A673 (cell line): ENCODE measurements around the gene HSF2BP. TPM values are rescaled to one million over a fixed set of nuclear protein-coding genes. Genes with fewer than 3 reads are reported as not detected.
"Not testable (repeated sequence)": the region's sequence is repeated elsewhere in the genome, so short reads cannot be mapped to it uniquely, and the experiment has no call there.

ENCODE experiments used
- BruUV-seq: library from RNA; stranded (reverse); fragments of 400-500 nt; replicated peaks from 2 replicates; lab custom pipeline; 2021; lab: Mats Ljungman, UMichigan
- CTCF ChIA-PET: fragments of 300-600 bp; sonication (Branson Sonifier 250); formaldehyde crosslinking; loops from one replicate; lab custom pipeline; 2022; ENCODE audit warnings: antibody characterized with exemption; lab: Charles Lee
- POLR2A ChIA-PET: fragments of 300-600 bp; sonication (Branson Sonifier 250); formaldehyde crosslinking; loops from one replicate; lab custom pipeline; 2022; ENCODE audit warnings: antibody characterized with exemption; ENCODE audit not compliant: low non-redundant PET; lab: Charles Lee
- DNase-seq: peaks from one replicate; pipeline ENCODE4 v3.0.0-alpha.2; 2015; ENCODE audit warnings: low spot score
- H3K27ac ChIP-seq: fragments of 200-600 bp; sonication (generic); 2 replicates; pipeline ENCODE4 v1.5.1; 2016; ENCODE audit warnings: mixed run types, low read depth, mild to moderate bottlenecking, mixed read lengths, antibody characterized with exemption, low read length; ENCODE audit not compliant: poor library complexity, severe bottlenecking
- H3K27me3 ChIP-seq: fragments of 200-600 bp; sonication (generic); replicated peaks from 2 replicates; pipeline ENCODE4 v1.6.1; 2017; ENCODE audit warnings: mixed run types, low read depth, mild to moderate bottlenecking, mixed read lengths, antibody characterized with exemption, low read length; ENCODE audit not compliant: insufficient read depth, poor library complexity
- H3K36me3 ChIP-seq: fragments of 200-600 bp; sonication (generic); 2 replicates; pipeline ENCODE4 v1.6.1; 2016; ENCODE audit warnings: mixed run types, mild to moderate bottlenecking, mixed read lengths, antibody characterized with exemption, low read length; ENCODE audit not compliant: insufficient read depth, poor library complexity, severe bottlenecking
- H3K4me1 ChIP-seq: fragments of 200-600 bp; sonication (generic); 2 replicates; pipeline ENCODE4 v1.6.1; 2017; ENCODE audit warnings: mixed run types, mild to moderate bottlenecking, mixed read lengths, antibody characterized with exemption, low read length; ENCODE audit not compliant: insufficient read depth, poor library complexity, severe bottlenecking
- H3K4me3 ChIP-seq: fragments of 200-600 bp; sonication (generic); 2 replicates; pipeline ENCODE4 v1.5.1; 2016; ENCODE audit warnings: low read depth, mixed run types, mild to moderate bottlenecking, mixed read lengths, low read length; ENCODE audit not compliant: poor library complexity, severe bottlenecking
- H3K9me3 ChIP-seq: fragments of 200-600 bp; sonication (generic); 2 replicates; pipeline ENCODE4 v1.6.1; 2016; ENCODE audit warnings: mixed run types, low read depth, mild to moderate bottlenecking, mixed read lengths, antibody characterized with exemption, low read length; ENCODE audit not compliant: poor library complexity, severe bottlenecking
- CTCF ChIP-seq: fragments of 300-800, 200-600 bp; sonication (generic); conservative IDR thresholded peaks from 2 replicates; pipeline ENCODE4 v1.5.1; 2017; ENCODE audit warnings: low read depth, mild to moderate bottlenecking, antibody characterized with exemption, low read length, moderate library complexity, mixed read lengths
- EZH2 ChIP-seq: fragments of 200-600 bp; sonication (generic); IDR thresholded peaks from 2 replicates; pipeline ENCODE4 v1.6.1; 2017; ENCODE audit warnings: borderline replicate concordance, low read depth, mild to moderate bottlenecking, mixed read lengths, antibody characterized with exemption, low read length; ENCODE audit not compliant: poor library complexity, severe bottlenecking
- intact Hi-C: fragments of 100-400 bp; cut with micrococcal nuclease; formaldehyde crosslinking; loops from one replicate; pipeline ENCODE4 v1.10.0; 2022; ENCODE audit not compliant: unreplicated experiment
- total RNA-seq: library from RNA; stranded (reverse); gene quantifications from 2 replicates; pipeline ENCODE4 v1.2.3, GENCODE V29; 2021

HSF2BP gene
- total RNA-seq, 1 experiment from 2014 or later = 2.4 TPM

GRCh38 chr21:43654806-43655489 lies 4.3 kb downstream of the HSF2BP start:
- Histone ChIP-seq H3K4me3 (no peak overlapping the region), H3K27ac (no peak overlapping the region), H3K9me3 (no peaks in the 10 kb centered on the region), H3K4me1 (no peaks in the 10 kb centered on the region), H3K27me3 (no peaks in the 10 kb centered on the region), H3K36me3 (no peaks in the 10 kb centered on the region)
- no peak for TF ChIP-seq EZH2
- no peak for TF ChIP-seq CTCF
- CTCF ChIA-PET = no interaction called here
- no TSS peak for BruUV-seq
- intact Hi-C loops = no loop called here
- POLR2A ChIA-PET = interaction anchor here (0.7 kb wide), 1 partner anchor 103 kb away, joined by 3 read pairs; no protein-coding TSS in a partner anchor
- DNase-seq = no peak

- no peak for DNase-seq
- ChIA-PET POLR2A (no interaction called here), CTCF (no interaction called here)
- TF ChIP-seq EZH2 = no peak
- TF ChIP-seq CTCF = no peak
- intact Hi-C loops = no loop called here
- H3K4me1 ChIP-seq = no peaks in the 10 kb centered on the region
- H3K36me3 ChIP-seq = no peaks in the 10 kb centered on the region
- H3K27me3 ChIP-seq = no peaks in the 10 kb centered on the region
- BruUV-seq = no TSS peak
- no peaks in the 10 kb centered on the region for H3K9me3 ChIP-seq
- H3K27ac ChIP-seq = no peak overlapping the region
- no peak overlapping the region for H3K4me3 ChIP-seq
Observed at GRCh38 chr21:43653626-43654025, 5.7 kb downstream of the HSF2BP start.

GRCh38 chr21:43652616-43653015 lies 6.7 kb downstream of the HSF2BP start:
- POLR2A ChIA-PET = no interaction called here

GRCh38 chr21:43651926-43652325 lies 7.4 kb downstream of the HSF2BP start:
- H3K4me1 ChIP-seq, CTCF ChIA-PET, DNase-seq, H3K36me3 ChIP-seq, POLR2A ChIA-PET, H3K27ac ChIP-seq, H3K9me3 ChIP-seq, H3K4me3 ChIP-seq, H3K27me3 ChIP-seq, BruUV-seq, intact Hi-C loops: not testable (repeated sequence)

More at GRCh38 chr21:43652616-43653015, 6.7 kb downstream of the HSF2BP start:
- no TSS peak for BruUV-seq
- Histone ChIP-seq H3K4me1 (no peaks in the 10 kb centered on the region), H3K27ac (no peak overlapping the region), H3K36me3 (no peaks in the 10 kb centered on the region), H3K9me3 (no peaks in the 10 kb centered on the region), H3K4me3 (no peak overlapping the region), H3K27me3 (no peaks in the 10 kb centered on the region)
- CTCF ChIA-PET = no interaction called here
- no peak for TF ChIP-seq CTCF
- TF ChIP-seq EZH2 = no peak
- DNase-seq = no peak
- intact Hi-C loops = no loop called here
